ENCODE results near the gene PHLDA3.
"Not testable (repeated sequence)": the region's sequence is repeated elsewhere in the genome, so short reads cannot be mapped to it uniquely, and the experiment has no call there.

Gene PHLDA3

GRCh38 chr1:201485184-201485774 lies 16.3 kb upstream of the PHLDA3 start:
- DNase-seq: no peak

- DNase-seq: no peak
Observed at GRCh38 chr1:201483373-201483949, 14.5 kb upstream of the PHLDA3 start.

- DNase-seq: no peak
Observed at GRCh38 chr1:201482755-201483154, 13.8 kb upstream of the PHLDA3 start.

GRCh38 chr1:201481761-201482493 lies 12.9 kb upstream of the PHLDA3 start:
- peak; percentile 82 to 90 (median 83) for DNase-seq

- DNase-seq: no peak
Observed at GRCh38 chr1:201481004-201481380, 12.0 kb upstream of the PHLDA3 start.

- DNase-seq: peak; percentile 84 to 90 (median 87)
Observed at GRCh38 chr1:201480231-201481003, 11.4 kb upstream of the PHLDA3 start.

- DNase-seq: no peak
Observed at GRCh38 chr1:201479201-201479730, 10.3 kb upstream of the PHLDA3 start.

- not testable (repeated sequence) for DNase-seq
Observed at GRCh38 chr1:201478666-201479065, 9.7 kb upstream of the PHLDA3 start.

GRCh38 chr1:201476670-201477344 lies 7.8 kb upstream of the PHLDA3 start:
- peak; percentile 93 to 96 (median 94) for DNase-seq

- DNase-seq: no peak
Observed at GRCh38 chr1:201475915-201476669, 7.1 kb upstream of the PHLDA3 start.

- DNase-seq: no peak
Observed at GRCh38 chr1:201475130-201475529, 6.1 kb upstream of the PHLDA3 start.

GRCh38 chr1:201473296-201473695 lies 4.3 kb upstream of the PHLDA3 start:
- no peak for DNase-seq

GRCh38 chr1:201472321-201472720 lies 3.3 kb upstream of the PHLDA3 start:
- not testable (repeated sequence) for DNase-seq

GRCh38 chr1:201471772-201472171 lies 2.8 kb upstream of the PHLDA3 start:
- no peak for DNase-seq

GRCh38 chr1:201470581-201470980 lies 1.6 kb upstream of the PHLDA3 start:
- no peak for DNase-seq

GRCh38 chr1:201469645-201470074 lies 672 bp upstream of the PHLDA3 start:
- DNase-seq: no peak

GRCh38 chr1:201468501-201468843 lies 516 bp downstream of the PHLDA3 start:
- peak; percentile 59 to 77 (median 63) for DNase-seq

- peak; percentile 61 to 85 (median 70) for DNase-seq
Observed at GRCh38 chr1:201466492-201466891, 2.5 kb downstream of the PHLDA3 start.

GRCh38 chr1:201465698-201466290 lies 3.2 kb downstream of the PHLDA3 start:
- no peak for DNase-seq

GRCh38 chr1:201463071-201463552 lies 5.9 kb downstream of the PHLDA3 start:
- DNase-seq: peak in 2 of 3 donors; percentile 27 to 45

Data from suppressor macrophage treated with lipopolysaccharide for 1 hour (primary cell).